ENCODE results near the gene GGN. TPM values are rescaled to one million over a fixed set of nuclear protein-coding genes. Genes with fewer than 3 reads are reported as not detected.

Gene GGN
- total RNA-seq, 1 donor from 2014 or later = 0.59 TPM

GRCh38 chr19:38409631-38410133 lies 21.8 kb upstream of the GGN start:
- Histone ChIP-seq H3K4me3 (no peak overlapping the region), H3K4me1 (no peaks in the 10 kb centered on the region), H3K27ac (no peak overlapping the region), H3K36me3 (peaks cover 36% of the 10 kb centered on the region), H3K27me3 (ENCODE audit: low read depth) (no peaks in the 10 kb centered on the region), H3K9me3 (no peaks in the 10 kb centered on the region)
- ATAC-seq (no peak), DNase-seq (no peak)
- intact Hi-C loops (cut with DNase I) = no loop called here
- TF ChIP-seq CTCF (IDR thresholded peaks at IDR 0.05) = no peak

GRCh38 chr19:38405276-38405675 lies 17.4 kb upstream of the GGN start:
- ATAC-seq (no peak), DNase-seq (no peak)
- H3K4me3 ChIP-seq = no peak overlapping the region
- intact Hi-C loops (cut with DNase I) = no loop called here
- H3K27ac ChIP-seq = no peak overlapping the region
- no peaks in the 10 kb centered on the region for H3K9me3 ChIP-seq
- TF ChIP-seq CTCF (IDR thresholded peaks at IDR 0.05) = no peak
- H3K27me3 ChIP-seq (ENCODE audit: low read depth) = no peaks in the 10 kb centered on the region
- H3K36me3 ChIP-seq = peaks cover 36% of the 10 kb centered on the region
- H3K4me1 ChIP-seq = peaks cover 12% of the 10 kb centered on the region

GRCh38 chr19:38404858-38405257 lies 17.0 kb upstream of the GGN start:
- DNase-seq = no peak
- no peak for TF ChIP-seq CTCF (IDR thresholded peaks at IDR 0.05)
- peaks cover 12% of the 10 kb centered on the region for H3K4me1 ChIP-seq

GRCh38 chr19:38402967-38403674 lies 15.3 kb upstream of the GGN start, which contains the start of gene FAM98C:
TSS of gene FAM98C (plus strand) at chr19:38403093. CDS start at chr19:38403154, 61 bp downstream.
- Histone ChIP-seq H3K4me1 (peaks cover 12% of the 10 kb centered on the region), H3K4me3 (peak within 1 kb of the TSS; percentile 98), H3K9me3 (no peaks in the 10 kb centered on the region), H3K27me3 (ENCODE audit: low read depth) (peaks cover 18% of the 10 kb centered on the region), H3K36me3 (peaks cover 30% of the 10 kb centered on the region), H3K27ac (peak within 1 kb of the TSS; percentile 91)
- ATAC-seq (peak; percentile 99), DNase-seq (peak; percentile 97)
- intact Hi-C loops (cut with DNase I) = no loop called here
- TF ChIP-seq CTCF (IDR thresholded peaks at IDR 0.05) = peak; percentile 100

More at GRCh38 chr19:38404858-38405257, 17.0 kb upstream of the GGN start:
- H3K27me3 ChIP-seq (ENCODE audit: low read depth) = peaks cover 4% of the 10 kb centered on the region
- no peak overlapping the region for H3K27ac ChIP-seq
- peaks cover 36% of the 10 kb centered on the region for H3K36me3 ChIP-seq
- intact Hi-C loops (cut with DNase I) = no loop called here
- ATAC-seq = no peak
- no peak overlapping the region for H3K4me3 ChIP-seq
- no peaks in the 10 kb centered on the region for H3K9me3 ChIP-seq

GRCh38 chr19:38402623-38402966 lies 14.8 kb upstream of the GGN start:
- DNase-seq (no peak), ATAC-seq (no peak)
- Histone ChIP-seq H3K27me3 (ENCODE audit: low read depth) (peaks cover 23% of the 10 kb centered on the region), H3K4me1 (peaks cover 12% of the 10 kb centered on the region), H3K4me3 (peak overlapping the region; percentile 98), H3K27ac (peak overlapping the region; percentile 49), H3K9me3 (no peaks in the 10 kb centered on the region), H3K36me3 (peaks cover 26% of the 10 kb centered on the region)
- intact Hi-C loops (cut with DNase I) = no loop called here
- no peak for TF ChIP-seq CTCF (IDR thresholded peaks at IDR 0.05)

Data from lower lobe of right lung (tissue), 2 donors.